ENCODE measurements around the gene PTPRM. TPM values are rescaled to one million over a fixed set of nuclear protein-coding genes. Genes with fewer than 3 reads are reported as not detected.

Gene PTPRM
- total RNA-seq, 1 donor from 2014 or later, result 102 TPM

Small RNA genes lying within 50 kb of the gene (small RNA-seq; reads per million reads assigned to genes)
- gene AP001094.1 (not detected), gene RF00012 (not detected)

All from frontal cortex (tissue), 1 donor.